HFF-Myc (cell line): Measurements from ENCODE around the gene PHF19.

ENCODE experiments used
- DNase-seq: peaks from one replicate; pipeline ENCODE4 v3.0.0-alpha.2; 2011; ENCODE audit warnings: low read depth; ENCODE audit errors: extremely low read depth
- H3K4me3 ChIP-seq: replicated peaks from 2 replicates; pipeline ENCODE4 v1.5.1; 2011; ENCODE audit warnings: low read depth, mild to moderate bottlenecking, control low read depth, low read length
- TF ChIP-seq, protein P1 (sequence below): IDR thresholded peaks from 2 replicates; pipeline ENCODE4 v1.5.1; 2012; ENCODE audit warnings: mild to moderate bottlenecking, low read depth, low read length, control low read depth; ENCODE audit errors: missing control alignments

The PHF19 gene

DNA sequence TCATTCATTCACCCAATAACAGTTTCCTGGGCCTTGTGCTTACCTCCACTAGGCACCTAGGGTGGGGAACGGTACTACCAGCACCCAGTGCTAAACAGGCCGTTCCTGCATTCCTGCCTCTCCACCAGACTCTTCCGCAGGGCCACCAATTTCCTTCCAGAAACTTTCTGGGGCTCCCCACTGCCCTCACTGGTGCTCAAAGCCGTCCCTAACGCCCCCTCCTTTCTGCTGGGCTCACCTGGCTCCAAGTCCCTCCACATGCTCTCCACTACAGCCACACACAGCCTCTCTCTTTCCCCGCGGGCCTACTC, 1.4 kb downstream of the PHF19 start:
- H3K4me3 ChIP-seq = peak overlapping the region; percentile 62
- DNase-seq = no peak
- TF ChIP-seq, protein P1, sequence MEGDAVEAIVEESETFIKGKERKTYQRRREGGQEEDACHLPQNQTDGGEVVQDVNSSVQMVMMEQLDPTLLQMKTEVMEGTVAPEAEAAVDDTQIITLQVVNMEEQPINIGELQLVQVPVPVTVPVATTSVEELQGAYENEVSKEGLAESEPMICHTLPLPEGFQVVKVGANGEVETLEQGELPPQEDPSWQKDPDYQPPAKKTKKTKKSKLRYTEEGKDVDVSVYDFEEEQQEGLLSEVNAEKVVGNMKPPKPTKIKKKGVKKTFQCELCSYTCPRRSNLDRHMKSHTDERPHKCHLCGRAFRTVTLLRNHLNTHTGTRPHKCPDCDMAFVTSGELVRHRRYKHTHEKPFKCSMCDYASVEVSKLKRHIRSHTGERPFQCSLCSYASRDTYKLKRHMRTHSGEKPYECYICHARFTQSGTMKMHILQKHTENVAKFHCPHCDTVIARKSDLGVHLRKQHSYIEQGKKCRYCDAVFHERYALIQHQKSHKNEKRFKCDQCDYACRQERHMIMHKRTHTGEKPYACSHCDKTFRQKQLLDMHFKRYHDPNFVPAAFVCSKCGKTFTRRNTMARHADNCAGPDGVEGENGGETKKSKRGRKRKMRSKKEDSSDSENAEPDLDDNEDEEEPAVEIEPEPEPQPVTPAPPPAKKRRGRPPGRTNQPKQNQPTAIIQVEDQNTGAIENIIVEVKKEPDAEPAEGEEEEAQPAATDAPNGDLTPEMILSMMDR = no peak

DNA sequence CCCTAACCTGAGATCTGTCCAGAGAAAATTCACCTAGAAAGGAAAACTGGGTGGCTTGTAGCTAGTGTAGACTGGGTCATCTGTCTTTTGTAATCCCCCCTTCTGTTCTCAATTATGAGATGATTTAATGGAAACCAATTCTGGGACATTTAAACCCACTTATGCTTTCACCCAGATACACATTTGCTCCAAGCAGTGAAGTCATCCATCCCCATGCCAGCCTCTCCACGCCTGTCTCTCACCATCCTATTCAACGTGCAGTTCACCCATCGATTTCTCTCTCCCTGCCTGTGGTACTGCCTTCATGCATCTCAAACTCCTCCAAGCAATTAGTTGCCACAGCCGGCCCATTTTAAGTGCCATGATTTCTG, 1.8 kb downstream of the PHF19 start:
- DNase-seq = no peak
- H3K4me3 ChIP-seq = peak overlapping the region; percentile 62
- TF ChIP-seq, protein P1 = no peak

DNA sequence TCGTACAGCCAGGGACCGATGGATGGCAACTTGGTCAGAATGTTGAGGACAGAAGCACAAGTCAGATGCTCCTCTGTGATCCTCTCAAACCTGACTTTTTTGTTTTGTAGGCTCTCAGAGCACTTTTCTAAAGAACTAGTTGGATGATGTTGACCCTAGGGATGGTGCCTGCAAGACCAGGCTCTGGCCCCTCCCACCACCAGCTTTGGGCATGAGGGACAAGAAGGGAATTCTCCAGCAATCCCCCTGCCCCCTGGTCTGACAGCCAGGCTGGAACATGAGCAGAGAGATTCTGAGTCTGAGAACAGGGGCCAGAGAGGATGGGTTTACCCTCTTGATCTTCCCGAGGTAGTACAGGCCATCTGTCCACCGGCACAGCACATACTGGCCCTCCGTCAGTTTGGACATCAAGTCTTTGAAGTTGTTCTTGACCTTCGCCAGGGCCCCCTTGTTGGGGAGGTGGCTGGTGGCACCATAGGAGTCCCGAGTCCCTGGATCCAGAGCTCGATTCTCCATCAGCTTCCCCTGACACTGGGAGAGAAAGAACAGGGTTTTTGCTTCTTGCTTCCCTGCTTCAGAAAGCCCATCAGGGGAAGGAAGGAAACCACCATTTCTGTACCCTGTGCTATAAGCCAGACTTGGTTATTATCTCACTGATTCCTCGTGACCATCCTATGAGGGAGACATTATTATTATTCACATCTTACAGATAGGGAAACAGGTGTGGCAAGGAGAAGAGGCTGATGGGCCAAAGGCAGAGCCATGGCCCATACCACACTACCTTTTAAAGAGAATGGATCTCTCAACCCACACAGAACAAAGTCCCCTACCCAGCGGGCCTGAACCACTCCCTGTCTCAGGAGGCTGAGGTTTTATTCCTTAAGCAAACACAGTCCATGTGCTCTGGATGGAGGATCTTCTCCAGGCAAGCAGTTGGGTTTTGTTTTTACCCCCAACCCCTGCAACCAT, 2.5 kb downstream of the PHF19 start:
- TF ChIP-seq, protein P1 = no peak
- no peak for DNase-seq
- no peak overlapping the region for H3K4me3 ChIP-seq

DNA sequence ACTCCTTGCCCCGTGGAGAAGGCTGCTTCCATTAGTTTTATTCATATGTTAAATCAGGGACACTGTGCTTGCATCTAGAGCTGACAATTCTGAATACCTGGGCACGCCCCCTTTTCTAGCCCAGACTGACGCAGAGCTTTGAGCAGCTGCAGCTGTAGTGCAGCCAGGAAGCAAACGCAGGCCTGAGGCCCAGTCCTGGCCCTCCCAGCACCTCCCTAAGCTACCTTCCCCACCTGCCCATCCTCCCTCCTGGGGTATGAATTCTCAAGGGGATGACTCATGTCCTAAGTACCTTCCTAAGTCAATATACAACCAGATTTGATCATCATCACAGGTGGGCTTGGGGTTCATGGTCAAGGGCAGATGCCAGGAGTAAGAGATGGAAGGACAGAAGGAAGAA, 3.5 kb downstream of the PHF19 start:
- TF ChIP-seq, protein P1 = no peak
- no peak overlapping the region for H3K4me3 ChIP-seq
- no peak for DNase-seq

DNA sequence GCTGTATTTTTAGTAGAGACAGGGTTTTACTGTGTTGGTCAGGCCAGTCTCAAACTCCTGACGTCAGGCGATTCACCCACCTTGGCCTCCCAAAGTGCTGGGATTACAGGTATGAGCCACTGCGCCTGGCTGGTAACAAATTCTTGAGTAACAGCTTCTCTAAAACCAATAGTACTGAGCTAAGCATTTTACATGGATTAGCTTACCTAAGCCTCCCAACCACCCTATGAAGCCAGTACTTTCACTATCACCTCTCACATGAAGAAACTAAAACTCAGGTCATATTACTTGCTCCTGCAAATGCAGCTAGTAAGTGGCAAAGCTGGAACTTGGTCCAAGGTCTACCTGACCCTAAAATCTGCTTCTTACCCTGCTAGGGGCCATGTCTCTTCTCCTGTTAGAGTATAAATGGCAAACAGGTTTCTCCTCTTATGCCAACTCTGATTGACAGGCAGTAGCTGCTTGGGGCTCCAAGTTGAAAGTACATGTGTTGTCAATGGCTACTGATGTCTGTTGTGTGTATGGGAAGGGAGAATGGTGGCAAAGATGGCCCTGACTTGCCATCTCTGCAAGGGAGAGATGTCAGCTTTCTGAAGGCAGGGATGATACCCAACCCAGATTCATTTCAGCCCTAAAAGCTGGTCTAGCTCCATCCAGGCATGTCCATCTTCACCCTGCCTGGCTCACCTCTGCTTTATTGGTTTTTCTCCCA, 4.0 kb downstream of the PHF19 start:
- DNase-seq = no peak
- TF ChIP-seq, protein P1 = no peak
- no peak overlapping the region for H3K4me3 ChIP-seq

DNA sequence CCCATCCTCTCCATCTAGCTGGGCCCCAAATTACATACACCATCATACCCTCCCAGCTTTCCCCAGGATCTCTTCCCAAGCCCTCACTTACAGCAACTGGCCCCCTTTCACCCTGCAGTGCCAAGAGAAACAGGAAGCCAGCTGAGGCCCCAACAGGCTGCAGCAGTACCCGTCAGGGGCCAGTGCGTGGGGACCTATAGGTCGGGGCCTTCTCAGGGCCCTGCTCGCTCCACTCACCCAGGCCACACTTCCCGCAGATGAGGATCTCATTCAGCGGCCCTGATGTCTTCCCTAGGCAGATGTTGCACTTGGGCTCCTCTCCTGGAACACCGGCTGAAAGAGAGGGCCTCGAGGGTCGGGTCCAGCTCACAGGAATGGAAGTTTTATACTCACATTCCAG, 6.8 kb downstream of the PHF19 start:
- H3K4me3 ChIP-seq = no peak overlapping the region
- no peak for DNase-seq
- TF ChIP-seq, protein P1 = no peak
